Mesenchymal stem cell (in vitro differentiated cells and primary cell): ENCODE results near the gene RNF130.

ENCODE experiments used
- DNase-seq: peaks from one replicate; pipeline ENCODE4 v3.0.0-alpha.2; 2013
- H2AFZ ChIP-seq: one replicate; pipeline ENCODE4 v1.6.1; 2013; ENCODE audit warnings: low read depth, mild to moderate bottlenecking, control low read depth, inconsistent platforms, low read length, moderate library complexity
- H2AK5ac ChIP-seq: 2 replicates; pipeline ENCODE4 v1.6.1; 2013; ENCODE audit warnings: low read length, moderate library complexity, mild to moderate bottlenecking, inconsistent platforms; ENCODE audit not compliant: severe bottlenecking
- H2BK120ac ChIP-seq: one replicate; pipeline ENCODE4 v1.6.1; 2013; ENCODE audit warnings: low read depth, mild to moderate bottlenecking, inconsistent platforms, low read length, moderate library complexity
- H2BK12ac ChIP-seq, 2 experiments: one replicate each; pipeline ENCODE4 v1.6.1; 2013; ENCODE audit warnings: inconsistent platforms in 2 of 2, low read length in 2 of 2, mild to moderate bottlenecking in 2 of 2, moderate library complexity in 2 of 2, control low read depth in 1 of 2
- H2BK15ac ChIP-seq: one replicate; pipeline ENCODE4 v1.6.1; 2013; ENCODE audit warnings: mild to moderate bottlenecking, low read depth, inconsistent platforms; ENCODE audit not compliant: poor library complexity, severe bottlenecking
- H2BK5ac ChIP-seq: 2 replicates; pipeline ENCODE4 v1.6.1; 2013; ENCODE audit warnings: low read depth, mild to moderate bottlenecking, low read length, control low read depth, inconsistent platforms; ENCODE audit not compliant: poor library complexity, severe bottlenecking
- H3K14ac ChIP-seq, 2 experiments: one replicate each; pipeline ENCODE4 v1.6.1; 2013; ENCODE audit warnings: inconsistent platforms in 2 of 2, low read length in 2 of 2, control low read depth in 1 of 2, mild to moderate bottlenecking in 1 of 2, moderate library complexity in 1 of 2
- H3K18ac ChIP-seq, 2 experiments: one replicate each; pipeline ENCODE4 v1.6.1; 2013; ENCODE audit warnings: inconsistent platforms in 2 of 2, low read length in 2 of 2, control low read depth in 1 of 2, low read depth in 1 of 2, mild to moderate bottlenecking in 1 of 2
- H3K23ac ChIP-seq, 2 experiments: one replicate each; pipeline ENCODE4 v1.6.1; 2013; ENCODE audit warnings: inconsistent platforms in 2 of 2, low read length in 2 of 2, mild to moderate bottlenecking in 2 of 2, moderate library complexity in 2 of 2, control low read depth in 1 of 2
- H3K27ac ChIP-seq: 2 replicates; pipeline ENCODE4 v1.5.1; 2013; ENCODE audit warnings: mild to moderate bottlenecking, moderate library complexity, low read length, control low read depth, inconsistent platforms; ENCODE audit not compliant: poor library complexity, severe bottlenecking
- H3K27me3 ChIP-seq, 2 experiments: 2 replicates each; pipeline versions ENCODE4 v1.6.1 to v1.7.0; 2013; ENCODE audit warnings: low read length in 2 of 2, mild to moderate bottlenecking in 2 of 2, moderate library complexity in 2 of 2, control low read depth in 1 of 2, inconsistent platforms in 1 of 2; ENCODE audit not compliant: control insufficient read depth in 1 of 2, insufficient read depth in 1 of 2
- H3K36me3 ChIP-seq, 2 experiments: 2 replicates each; pipeline versions ENCODE4 v1.6.1 to v1.7.0; 2013; ENCODE audit warnings: low read length in 2 of 2, control low read depth in 1 of 2, inconsistent platforms in 1 of 2, low read depth in 1 of 2, mild to moderate bottlenecking in 1 of 2; ENCODE audit not compliant: insufficient read depth in 2 of 2, control insufficient read depth in 1 of 2
- H3K4ac ChIP-seq, 2 experiments: one replicate each; pipeline ENCODE4 v1.6.1; 2013; ENCODE audit warnings: inconsistent platforms in 2 of 2, low read length in 2 of 2, mild to moderate bottlenecking in 2 of 2, moderate library complexity in 2 of 2, control low read depth in 1 of 2, low read depth in 1 of 2
- H3K4me1 ChIP-seq: 2 replicates; pipeline ENCODE4 v1.6.1; 2013; ENCODE audit warnings: low read depth, low read length, control low read depth; ENCODE audit not compliant: control insufficient read depth, insufficient read depth
- H3K4me2 ChIP-seq: 2 replicates; pipeline ENCODE4 v1.6.1; 2013; ENCODE audit warnings: low read length, mild to moderate bottlenecking, inconsistent platforms; ENCODE audit not compliant: poor library complexity, severe bottlenecking
- H3K4me3 ChIP-seq, 2 experiments: 2 replicates each; pipeline versions ENCODE4 v1.5.1 to v1.7.0; 2013; ENCODE audit warnings: low read length in 2 of 2, mild to moderate bottlenecking in 2 of 2, control low read depth in 1 of 2, low read depth in 1 of 2; ENCODE audit not compliant: insufficient read depth in 1 of 2
- H3K79me1 ChIP-seq: replicated peaks from 2 replicates; pipeline ENCODE4 v1.6.1; 2013; ENCODE audit warnings: mild to moderate bottlenecking, control low read depth, low read length, inconsistent platforms; ENCODE audit not compliant: poor library complexity, severe bottlenecking
- H3K9ac ChIP-seq: 2 replicates; pipeline ENCODE4 v1.7.0; 2013; ENCODE audit warnings: mild to moderate bottlenecking, low read length, moderate library complexity
- H3K9me3 ChIP-seq: 2 replicates; pipeline ENCODE4 v1.7.0; 2013; ENCODE audit warnings: mild to moderate bottlenecking, low read length; ENCODE audit not compliant: control insufficient read depth
- H4K8ac ChIP-seq: one replicate; pipeline ENCODE4 v1.6.1; 2013; ENCODE audit warnings: inconsistent platforms, mild to moderate bottlenecking, low read length, moderate library complexity
- H4K91ac ChIP-seq: one replicate; pipeline ENCODE4 v1.6.1; 2013; ENCODE audit warnings: mild to moderate bottlenecking, low read length, inconsistent platforms
- WGBS: methylation state at CpG from one replicate; pipeline ENCODE4 v1.1.7; 2013; ENCODE audit warnings: mixed read lengths; 5-methylcytosine and 5-hydroxymethylcytosine counted together

The RNF130 gene

DNA sequence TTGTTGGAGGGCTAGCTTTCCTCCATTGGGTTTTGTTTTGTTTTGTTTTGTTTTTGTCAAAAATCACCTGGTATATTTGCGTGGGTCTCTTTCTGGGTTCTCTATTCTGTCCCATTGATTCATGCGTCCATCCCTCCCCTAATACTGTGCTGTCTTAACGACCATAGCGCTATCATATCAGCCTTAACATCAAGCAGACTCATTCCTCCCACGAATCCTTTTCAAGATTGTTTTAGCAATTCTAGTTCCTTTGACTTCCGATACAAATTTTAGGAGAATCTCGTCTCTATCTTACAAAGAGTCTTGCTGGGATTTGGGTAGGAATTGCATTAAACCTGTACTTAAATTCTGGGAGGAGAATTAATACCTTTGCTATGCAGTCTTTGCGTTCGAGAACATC is 31.1 kb upstream of the RNF130 start:
- Histone ChIP-seq H3K9me3 (peaks cover 14% of the 10 kb centered on the region), H3K4me3 (no peak overlapping the region), H2BK15ac (no peak overlapping the region), H3K27ac (no peak overlapping the region), H3K18ac (no peak overlapping the region), H3K79me1 (no peaks in the 10 kb centered on the region), H3K36me3 (peaks cover 0 to 4% of the 10 kb centered on the region in 2 experiments), H3K4me2 (no peak overlapping the region), H2AK5ac (no peak overlapping the region), H4K8ac (no peak overlapping the region), H3K4me1 (no peaks in the 10 kb centered on the region), H3K14ac (no peak overlapping the region), H3K27me3 (peaks cover 0 to 9% of the 10 kb centered on the region in 2 experiments), H2AFZ (no peak overlapping the region), H3K4ac (no peak overlapping the region), H2BK120ac (no peak overlapping the region), H4K91ac (no peak overlapping the region), H2BK5ac (no peak overlapping the region), H3K23ac (no peak overlapping the region), H2BK12ac (no peak overlapping the region), H3K9ac (no peak overlapping the region)
- DNase-seq = no peak
- 83% methylated on average over 7 of the region's 9 CpGs for WGBS

DNA sequence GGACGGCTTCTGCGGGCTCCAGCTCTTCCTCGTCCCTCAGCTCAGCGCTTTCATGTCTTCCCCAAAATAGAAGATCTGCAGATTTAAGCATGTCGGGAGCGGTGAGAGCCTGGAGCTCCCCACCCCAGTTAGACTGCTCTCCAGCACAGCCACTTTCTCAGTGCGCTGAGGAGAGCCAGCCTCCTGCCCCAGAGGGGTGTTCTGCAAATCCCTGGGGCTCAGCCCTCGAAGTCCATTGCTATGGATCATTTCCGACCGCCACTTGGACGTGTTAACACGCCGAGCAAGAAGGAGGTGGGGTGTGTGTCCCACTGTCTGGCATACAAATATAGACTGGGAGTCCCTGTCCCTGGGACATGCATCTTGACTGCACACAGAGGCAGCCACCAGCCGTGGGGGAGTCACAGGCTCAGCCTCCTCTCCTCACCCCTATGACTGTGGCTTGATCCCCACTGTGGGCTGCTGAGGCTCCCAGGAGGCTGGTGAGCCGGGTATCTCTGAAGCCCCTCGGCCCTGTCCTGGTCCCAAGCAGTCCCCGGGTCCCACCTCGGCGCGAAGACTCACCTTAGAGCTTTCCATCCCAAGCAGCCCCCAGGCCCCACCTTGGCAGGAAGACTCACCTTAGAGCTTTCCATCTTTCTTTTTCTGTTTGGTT is 30.0 kb upstream of the RNF130 start:
- no peak overlapping the region for H3K4me3 ChIP-seq
- H4K8ac ChIP-seq = no peak overlapping the region
- H3K27ac ChIP-seq = no peak overlapping the region
- no peak for DNase-seq
- H3K36me3 ChIP-seq = peaks cover 0 to 4% of the 10 kb centered on the region in 2 experiments
- no peak overlapping the region for H2AFZ ChIP-seq
- no peak overlapping the region for H3K4ac ChIP-seq
- no peak overlapping the region for H3K23ac ChIP-seq
- H3K9me3 ChIP-seq = peaks cover 9% of the 10 kb centered on the region
- no peak overlapping the region for H3K18ac ChIP-seq
- WGBS = 92% methylated on average over 20 of the region's 20 CpGs
- no peak overlapping the region for H2AK5ac ChIP-seq
- H2BK15ac ChIP-seq = no peak overlapping the region
- H3K4me2 ChIP-seq = no peak overlapping the region
- no peak overlapping the region for H2BK12ac ChIP-seq
- no peak overlapping the region for H3K9ac ChIP-seq
- H3K4me1 ChIP-seq = no peaks in the 10 kb centered on the region
- H2BK120ac ChIP-seq = no peak overlapping the region
- no peak overlapping the region for H2BK5ac ChIP-seq
- no peak overlapping the region for H4K91ac ChIP-seq
- no peaks in the 10 kb centered on the region for H3K79me1 ChIP-seq
- no peak overlapping the region for H3K14ac ChIP-seq
- H3K27me3 ChIP-seq = peaks cover 0 to 9% of the 10 kb centered on the region in 2 experiments

- Histone ChIP-seq H3K4ac (no peak overlapping the region), H2AK5ac (no peak overlapping the region), H4K8ac (no peak overlapping the region), H3K27me3 (peaks cover 0 to 9% of the 10 kb centered on the region in 2 experiments), H3K79me1 (no peaks in the 10 kb centered on the region), H3K36me3 (peaks cover 0 to 4% of the 10 kb centered on the region in 2 experiments), H3K4me3 (no peak overlapping the region), H3K14ac (no peak overlapping the region), H3K18ac (no peak overlapping the region), H3K9me3 (peaks cover 4% of the 10 kb centered on the region), H2BK15ac (no peak overlapping the region), H2AFZ (no peak overlapping the region), H2BK5ac (no peak overlapping the region), H3K4me1 (no peaks in the 10 kb centered on the region), H2BK12ac (no peak overlapping the region), H3K4me2 (no peak overlapping the region), H3K27ac (no peak overlapping the region), H3K9ac (no peak overlapping the region), H2BK120ac (no peak overlapping the region), H3K23ac (no peak overlapping the region), H4K91ac (no peak overlapping the region)
- WGBS = 84% methylated on average over 29 of the region's 29 CpGs
- DNase-seq = no peak
Observed at GRCh38 chr5:180100621-180101450, 29.3 kb upstream of the RNF130 start.
